HEK293T (cell line): ENCODE results near the gene AGK.
"Not testable (repeated sequence)": the region's sequence is repeated elsewhere in the genome, so short reads cannot be mapped to it uniquely, and the experiment has no call there.

Source experiments
- CTCF ChIA-PET: fragments of 350-600 bp; formaldehyde crosslinking; extraction: SDS; loops from one replicate; lab custom pipeline; 2021; ENCODE audit warnings: antibody characterized with exemption, inconsistent platforms; lab: Yijun Ruan, JAX
- POLR2A ChIA-PET: fragments of 350-600 bp; formaldehyde crosslinking; extraction: SDS; loops from one replicate; lab custom pipeline; 2020; ENCODE audit warnings: antibody characterized with exemption, inconsistent platforms; lab: Yijun Ruan, JAX
- DNase-seq: peaks from one replicate; pipeline ENCODE4 v3.0.0; 2012; ENCODE audit warnings: mixed read lengths; ENCODE audit errors: extremely low spot score
- ARNT ChIP-seq: fragments of 450-650 bp; IDR thresholded peaks from 2 replicates; pipeline ENCODE4 v1.6.1; 2017; ENCODE audit warnings: mild to moderate bottlenecking
- BHLHE40 ChIP-seq: fragments of 450-650 bp; IDR thresholded peaks from 2 replicates; pipeline ENCODE4 v1.6.1; 2016; ENCODE audit warnings: mild to moderate bottlenecking, moderate library complexity, borderline replicate concordance
- CTBP1 ChIP-seq: fragments of 450-650 bp; IDR thresholded peaks from 2 replicates; pipeline ENCODE4 v1.6.1; 2016; ENCODE audit warnings: borderline replicate concordance
- ELF4 ChIP-seq: fragments of 450-650 bp; IDR thresholded peaks from 2 replicates; pipeline ENCODE4 v1.6.1; 2017; ENCODE audit warnings: antibody characterized with exemption
- FOXA1 ChIP-seq: fragments of 450-650 bp; IDR thresholded peaks from 2 replicates; pipeline ENCODE4 v1.6.1; 2016; ENCODE audit warnings: mild to moderate bottlenecking
- FOXK2 ChIP-seq: fragments of 450-650 bp; IDR thresholded peaks from 2 replicates; pipeline ENCODE4 v1.6.1; 2016; ENCODE audit warnings: mild to moderate bottlenecking
- FOXM1 ChIP-seq: fragments of 450-650 bp; IDR thresholded peaks from 2 replicates; pipeline ENCODE4 v1.6.1; 2017; ENCODE audit warnings: mild to moderate bottlenecking, borderline replicate concordance
- HDGF ChIP-seq: fragments of 450-650 bp; IDR thresholded peaks from 2 replicates; pipeline ENCODE4 v1.6.1; 2017; ENCODE audit warnings: antibody characterized with exemption, borderline replicate concordance
- L3MBTL2 ChIP-seq: fragments of 450-650 bp; conservative IDR thresholded peaks from 2 replicates; pipeline ENCODE4 v1.6.1; 2016; ENCODE audit warnings: mild to moderate bottlenecking
- LEF1 ChIP-seq: fragments of 450-650 bp; IDR thresholded peaks from 2 replicates; pipeline ENCODE4 v1.6.1; 2017; ENCODE audit warnings: mild to moderate bottlenecking, borderline replicate concordance
- NFRKB ChIP-seq: fragments of 450-650 bp; IDR thresholded peaks from 2 replicates; pipeline ENCODE4 v1.6.1; 2016; ENCODE audit warnings: mild to moderate bottlenecking, moderate library complexity
- SP1 ChIP-seq: fragments of 450-650 bp; IDR thresholded peaks from 2 replicates; pipeline ENCODE4 v1.6.1; 2017
- SUZ12 ChIP-seq: fragments of 450-650 bp; IDR thresholded peaks from 2 replicates; pipeline ENCODE4 v1.6.1; 2016; ENCODE audit warnings: mild to moderate bottlenecking
- TARDBP ChIP-seq: fragments of 450-650 bp; IDR thresholded peaks from 2 replicates; pipeline ENCODE4 v1.6.1; 2016
- ZNF384 ChIP-seq: fragments of 450-650 bp; IDR thresholded peaks from 2 replicates; pipeline ENCODE4 v1.6.1; 2016
- TF ChIP-seq, protein P1 (sequence below): fragments of 450-650 bp; IDR thresholded peaks from 2 replicates; pipeline ENCODE4 v1.6.1; 2016

Gene AGK

DNA sequence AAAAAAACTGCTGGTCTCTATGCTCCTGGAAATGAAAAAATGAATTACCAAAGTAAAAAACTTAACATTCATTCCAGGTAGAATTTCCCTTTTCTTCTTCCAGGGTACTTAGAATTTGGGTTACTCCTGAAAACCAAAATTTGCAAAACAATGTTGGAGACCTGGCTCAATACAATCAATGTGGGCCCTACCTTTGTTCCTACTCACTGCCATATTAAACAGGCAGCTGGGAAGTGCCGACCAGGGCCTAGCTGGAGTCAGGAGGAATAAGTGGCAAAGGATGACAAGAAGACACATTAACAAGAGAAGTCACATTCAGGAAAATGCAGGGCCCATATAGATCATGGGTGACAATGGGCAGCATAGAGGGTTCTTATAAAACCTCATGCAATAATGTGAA is 6.4 kb upstream of the AGK start:
- CTCF ChIA-PET, result interaction anchor here (0.6 kb wide), 1 partner anchor 19 kb away, joined by 4 read pairs; no protein-coding TSS in a partner anchor
- POLR2A ChIA-PET, result no interaction called here
- DNase-seq, result no peak
- TF ChIP-seq FOXK2 (no peak), ZNF384 (0 out of 2 replicates have a peak, but pooled peaks have one; percentile 5)

DNA sequence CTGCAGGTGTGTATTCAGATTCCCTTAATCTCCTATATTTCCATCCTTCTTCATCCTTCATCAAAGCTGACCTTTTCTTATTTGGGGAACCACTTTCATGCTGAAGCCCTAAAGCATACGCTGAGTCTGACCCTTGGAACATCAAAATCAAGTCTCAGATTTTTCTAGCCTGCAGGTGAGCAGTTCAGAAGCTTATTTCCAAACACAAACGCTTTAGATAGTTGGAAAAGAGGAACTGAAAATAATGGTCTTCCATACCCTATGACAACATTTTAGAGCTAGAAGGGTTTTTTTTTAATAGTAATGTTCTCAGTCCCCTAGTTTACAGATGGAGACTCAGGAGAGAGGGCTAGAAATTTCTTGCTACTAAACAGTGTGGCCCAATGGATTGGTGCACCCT is 1.6 kb upstream of the AGK start:
- no peak for DNase-seq
- CTCF ChIA-PET, result interaction anchor here (0.7 to 1.2 kb wide), 2 partner anchors 16 to 283 kb away, joined by 3 to 4 read pairs; no protein-coding TSS in a partner anchor
- POLR2A ChIA-PET, result interaction anchor here (1.9 to 2.8 kb wide), 2 partner anchors 8 to 477 kb away, joined by 8 to 25 read pairs; no protein-coding TSS in a partner anchor
- TF ChIP-seq TARDBP (no peak), ELF4 (no peak), ARNT (no peak)
- TF ChIP-seq, protein P1, sequence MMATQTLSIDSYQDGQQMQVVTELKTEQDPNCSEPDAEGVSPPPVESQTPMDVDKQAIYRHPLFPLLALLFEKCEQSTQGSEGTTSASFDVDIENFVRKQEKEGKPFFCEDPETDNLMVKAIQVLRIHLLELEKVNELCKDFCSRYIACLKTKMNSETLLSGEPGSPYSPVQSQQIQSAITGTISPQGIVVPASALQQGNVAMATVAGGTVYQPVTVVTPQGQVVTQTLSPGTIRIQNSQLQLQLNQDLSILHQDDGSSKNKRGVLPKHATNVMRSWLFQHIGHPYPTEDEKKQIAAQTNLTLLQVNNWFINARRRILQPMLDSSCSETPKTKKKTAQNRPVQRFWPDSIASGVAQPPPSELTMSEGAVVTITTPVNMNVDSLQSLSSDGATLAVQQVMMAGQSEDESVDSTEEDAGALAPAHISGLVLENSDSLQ, result no peak

DNA sequence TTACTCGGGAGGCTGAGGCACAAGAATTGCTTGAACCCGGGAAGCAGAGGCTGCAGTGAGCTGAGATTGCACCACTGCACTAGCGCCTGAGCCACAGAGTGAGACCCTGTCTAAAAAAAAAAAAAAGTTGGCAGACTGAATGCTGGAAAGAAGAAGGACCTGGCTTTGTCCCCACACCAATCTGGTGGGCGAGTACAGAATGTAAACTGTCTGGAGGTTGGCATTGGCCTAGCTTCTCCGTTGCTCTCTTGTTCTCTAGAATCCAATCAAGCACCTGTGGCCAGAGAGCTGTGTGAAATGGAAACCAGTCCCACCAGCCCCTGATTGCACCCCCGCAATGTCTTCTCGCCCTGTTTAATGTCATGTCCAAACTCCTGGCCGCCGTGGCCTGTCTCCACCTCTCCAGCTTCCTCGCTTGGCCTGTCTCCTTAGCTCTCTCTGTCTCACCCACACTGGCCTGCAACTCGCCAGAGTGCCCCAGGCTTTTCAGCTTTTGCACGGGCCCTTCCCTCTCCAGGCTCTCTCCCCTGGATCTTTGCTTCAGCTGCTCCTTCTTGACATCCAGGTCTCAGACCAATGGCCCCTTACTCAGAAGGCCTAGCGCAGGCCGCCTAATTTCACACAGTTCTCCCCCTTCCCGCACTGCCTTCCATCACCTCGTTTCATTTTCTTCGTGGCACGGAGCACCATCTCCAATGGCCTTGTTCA is 670 bp upstream of the AGK start:
- ChIA-PET POLR2A (interaction anchor here (0.6 to 2.8 kb wide), 8 partner anchors 9 to 536 kb away, joined by 3 to 25 read pairs (median 7); partner anchors contain the start of genes MRPS33 and SSBP1), CTCF (no interaction called here)
- peak; percentile 39 for DNase-seq
- TF ChIP-seq TARDBP (no peak), LEF1 (no peak), FOXK2 (no peak), L3MBTL2 (no peak), FOXM1 (no peak), ZNF384 (no peak), FOXA1 (no peak), BHLHE40 (no peak), ELF4 (no peak), SUZ12 (no peak), SP1 (no peak)

DNA sequence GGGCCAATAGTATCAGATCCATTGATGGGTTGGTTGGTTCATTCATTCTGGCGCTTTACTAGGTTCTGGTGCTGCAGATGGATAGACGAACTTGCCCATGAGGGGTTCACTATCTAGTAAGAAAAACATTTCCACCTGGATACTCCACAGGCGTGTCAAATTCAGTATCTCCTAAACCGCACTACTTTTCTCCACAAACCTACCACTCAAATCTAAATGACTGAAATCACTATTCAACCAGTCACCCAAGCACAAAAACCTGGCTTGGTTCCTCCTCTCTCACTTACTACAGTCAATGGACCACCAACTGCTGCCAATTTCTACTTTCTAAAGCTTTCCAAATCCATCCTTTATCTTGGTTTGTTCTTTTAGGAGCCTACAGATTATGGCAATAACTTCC is 572 bp downstream of the AGK start:
- ChIA-PET POLR2A (interaction anchor here (0.7 to 2.8 kb wide), 8 partner anchors 10 to 537 kb away, joined by 3 to 25 read pairs (median 6); partner anchors contain the start of genes MRPS33 and SSBP1), CTCF (interaction anchor here (0.5 kb wide), 1 partner anchor 333 kb away, joined by 3 read pairs; no protein-coding TSS in a partner anchor)
- TF ChIP-seq ARNT (no peak), TARDBP (no peak), SP1 (no peak), ELF4 (no peak), NFRKB (no peak), CTBP1 (no peak), HDGF (no peak), FOXM1 (no peak), FOXK2 (no peak), FOXA1 (no peak), LEF1 (no peak), BHLHE40 (no peak), SUZ12 (no peak), ZNF384 (no peak), L3MBTL2 (no peak)
- TF ChIP-seq, protein P1, result no peak
- no peak for DNase-seq

DNA sequence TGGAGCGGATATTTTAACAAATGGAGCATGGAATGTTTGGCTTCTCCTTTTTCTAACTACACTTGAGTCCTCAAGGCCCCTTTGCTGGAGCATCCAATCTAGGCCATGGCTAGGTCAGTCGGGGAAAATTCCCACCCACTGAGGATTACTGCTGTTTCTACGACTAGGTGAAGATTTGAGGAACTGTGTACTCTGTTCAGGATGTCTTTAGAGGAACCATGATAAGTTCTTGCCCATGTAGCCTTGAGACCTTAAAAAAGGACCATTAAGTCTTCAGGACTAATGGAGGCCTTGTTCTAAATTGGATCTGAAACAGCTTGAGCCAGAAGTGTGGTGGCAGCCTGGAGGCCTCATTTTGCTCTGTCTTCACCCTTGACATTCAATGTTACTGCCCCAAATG is 6.2 kb downstream of the AGK start:
- ChIA-PET POLR2A (no interaction called here), CTCF (interaction anchor here (1.3 kb wide), 1 partner anchor 24 kb away, joined by 3 read pairs; no protein-coding TSS in a partner anchor)
- TF ChIP-seq FOXK2, result no peak
- no peak for TF ChIP-seq SP1
- no peak for TF ChIP-seq NFRKB
- no peak for TF ChIP-seq CTBP1
- no peak for TF ChIP-seq FOXM1
- TF ChIP-seq, protein P1, result no peak
- no peak for TF ChIP-seq LEF1
- TF ChIP-seq HDGF, result no peak
- DNase-seq, result no peak

DNA sequence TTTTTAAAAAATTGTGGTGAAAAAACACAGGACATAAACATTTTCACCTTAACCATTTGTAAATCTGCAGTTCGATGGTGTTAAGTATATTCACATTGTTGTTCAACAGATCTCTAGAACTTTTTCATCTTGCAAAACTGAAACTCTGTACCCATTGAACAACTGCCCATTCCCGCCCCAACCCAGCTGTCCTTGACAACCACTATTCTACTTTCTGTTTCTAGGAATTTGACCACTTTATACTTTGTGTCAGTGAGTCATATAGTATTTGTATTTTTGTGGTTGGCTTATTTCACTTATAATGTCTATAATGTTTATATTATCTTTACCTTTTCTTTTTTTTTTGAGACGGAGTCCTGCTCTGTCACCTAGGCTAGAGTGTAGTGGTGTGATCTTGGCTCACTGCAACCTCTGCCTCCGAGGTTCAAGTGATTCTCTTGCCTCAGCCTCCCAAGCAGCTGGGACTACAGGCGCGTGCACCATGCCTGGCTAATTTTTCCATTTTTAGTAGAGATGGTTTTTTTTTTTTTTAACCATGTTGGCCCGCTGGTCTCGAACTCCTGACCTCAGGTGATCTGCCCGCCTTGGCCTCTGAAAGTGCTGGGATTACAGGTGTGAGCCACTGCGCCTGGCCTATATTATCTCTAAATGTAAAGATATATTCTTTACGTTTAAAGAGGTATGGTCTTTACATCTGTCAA is 6.8 kb downstream of the AGK start:
- DNase-seq, POLR2A ChIA-PET, CTCF ChIA-PET: not testable (repeated sequence)
